CD4-positive, alpha-beta T cell (primary cell): ENCODE measurements around the gene SLC13A4. TPM values are rescaled to one million over a fixed set of nuclear protein-coding genes. Genes with fewer than 3 reads are reported as not detected.

Source experiments
- ATAC-seq: fragments of 200-7000 bp; cut with Tn5 transposase; one replicate; pipeline ENCODE4 v1.10.0; 2022; ENCODE audit warnings: mild to moderate bottlenecking; ENCODE audit not compliant: poor library complexity
- CTCF ChIA-PET: fragments of 350-600 bp; sonication (Branson Sonifier 250); formaldehyde crosslinking; loops from one replicate; lab custom pipeline; 2021; ENCODE audit warnings: antibody characterized with exemption, inconsistent platforms; lab: Charles Lee
- POLR2A ChIA-PET: fragments of 350-600 bp; sonication (Branson Sonifier 250); formaldehyde crosslinking; loops from one replicate; lab custom pipeline; 2021; ENCODE audit warnings: antibody characterized with exemption, inconsistent platforms; lab: Charles Lee
- DNase-seq, 14 experiments: peaks; one replicate each; pipeline ENCODE4 v3.0.0-alpha.2; 2013 to 2020; ENCODE audit warnings: mixed read lengths in 2 of 14
- H3K27ac ChIP-seq, 2 donors: one replicate each; pipeline versions ENCODE4 v1.5.1 to v1.7.0; 2013; ENCODE audit warnings: low read length in 2 of 2, low read depth in 1 of 2, mild to moderate bottlenecking in 1 of 2
- H3K27me3 ChIP-seq, 2 experiments: 1 replicate in 1 of 2; 2 replicates in 1 of 2; pipeline versions ENCODE4 v1.6.1 to v1.7.0; 2013; ENCODE audit warnings: low read length in 2 of 2, control low read depth in 1 of 2, mild to moderate bottlenecking in 1 of 2, moderate library complexity in 1 of 2; ENCODE audit not compliant: insufficient read depth in 2 of 2, control insufficient read depth in 1 of 2
- H3K36me3 ChIP-seq: one replicate; pipeline ENCODE4 v1.6.1; 2013; ENCODE audit warnings: low read length, control low read depth; ENCODE audit not compliant: insufficient read depth
- H3K4me1 ChIP-seq: one replicate; pipeline ENCODE4 v1.6.1; 2013; ENCODE audit warnings: low read length, control low read depth; ENCODE audit not compliant: insufficient read depth
- H3K4me3 ChIP-seq: one replicate; pipeline ENCODE4 v1.5.1; 2013; ENCODE audit warnings: mild to moderate bottlenecking, low read length, moderate library complexity
- H3K9me3 ChIP-seq, 2 experiments: 1 replicate in 1 of 2; 2 replicates in 1 of 2; pipeline versions ENCODE4 v1.6.1 to v1.7.0; 2013; ENCODE audit warnings: low read length in 2 of 2, mild to moderate bottlenecking in 2 of 2, control low read depth in 1 of 2, moderate library complexity in 1 of 2; ENCODE audit not compliant: control insufficient read depth in 1 of 2, insufficient read depth in 1 of 2
- H3K27ac Mint-ChIP-seq: one replicate; pipeline ENCODE4 v1.8.0; 2020; ENCODE audit warnings: mixed read lengths
- H3K27me3 Mint-ChIP-seq: one replicate; pipeline ENCODE4 v1.8.0; 2021; ENCODE audit warnings: mixed read lengths
- H3K36me3 Mint-ChIP-seq: one replicate; pipeline ENCODE4 v1.8.0; 2021; ENCODE audit warnings: low read depth, mixed read lengths
- H3K4me1 Mint-ChIP-seq: one replicate; pipeline ENCODE4 v1.8.0; 2021; ENCODE audit warnings: low read depth, mixed read lengths
- H3K4me3 Mint-ChIP-seq: one replicate; pipeline ENCODE4 v1.8.0; 2020; ENCODE audit warnings: mild to moderate bottlenecking, mixed read lengths
- H3K9me3 Mint-ChIP-seq: one replicate; pipeline ENCODE4 v1.8.0; 2020; ENCODE audit warnings: mixed read lengths
- intact Hi-C, 2 experiments: fragments of 100-400 bp; cut with DNase I in 1 of 2; cut with micrococcal nuclease in 1 of 2; formaldehyde crosslinking; loops; one replicate each; pipeline versions ENCODE4 v1.15.1 to v1.9.0; 2023 to 2025; cut with DNase I, micrococcal nuclease
- total RNA-seq, 174 experiments: library from RNA in 2 of 174; stranded (reverse) in 2 of 174; gene quantifications; one replicate each; pipeline ENCODE4 v1.2.3 and lab custom pipeline; 2021 to 2026
- TF ChIP-seq, protein P1 (sequence below): fragments of 200-600 bp; IDR thresholded peaks from one replicate; pipeline ENCODE4 v1.8.0; 2022; ENCODE audit warnings: antibody characterized with exemption, mild to moderate bottlenecking

Gene SLC13A4
- total RNA-seq, 2 experiments from 2014 or later, result not detected

DNA sequence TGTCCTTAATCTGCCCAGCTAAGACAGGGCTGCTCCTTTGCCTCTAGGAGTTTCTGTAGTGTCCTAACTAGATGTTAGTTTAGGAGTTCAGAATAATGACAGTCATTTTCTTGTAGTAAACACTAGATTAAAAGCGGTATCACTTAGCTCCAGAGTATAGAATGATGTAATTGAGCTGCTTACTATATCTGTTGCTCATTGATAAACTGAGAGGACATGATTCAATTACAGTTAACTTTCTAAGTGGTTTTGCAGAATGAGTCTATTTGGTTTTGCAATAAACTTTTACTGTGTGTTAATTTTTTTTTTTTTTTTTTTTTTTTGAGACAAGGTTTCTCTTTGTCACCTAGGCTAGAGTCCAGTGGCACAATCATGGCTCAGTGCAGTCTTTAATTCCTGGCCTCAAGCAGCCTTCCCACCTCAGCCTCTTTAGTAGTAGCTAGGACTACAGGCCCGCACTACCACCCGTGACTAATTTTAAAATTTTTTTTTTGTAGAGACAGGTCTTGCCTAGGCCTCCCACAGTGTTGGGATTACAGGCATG is 63.9 kb downstream of the SLC13A4 start:
- H3K4me3 ChIP-seq, result no peak overlapping the region
- Mint-ChIP-seq H3K36me3 (peaks cover 22% of the 10 kb centered on the region), H3K27ac (peak overlapping the region; percentile 82), H3K4me3 (peak overlapping the region; percentile 85), H3K4me1 (peaks cover 64% of the 10 kb centered on the region), H3K27me3 (no peaks in the 10 kb centered on the region), H3K9me3 (no peaks in the 10 kb centered on the region)
- POLR2A ChIA-PET, result no interaction called here
- ATAC-seq (no peak), DNase-seq (no peak)
- H3K36me3 ChIP-seq, result no peaks in the 10 kb centered on the region
- H3K27ac ChIP-seq, result no peak overlapping the region
- no peaks in the 10 kb centered on the region for H3K9me3 ChIP-seq
- no peaks in the 10 kb centered on the region for H3K27me3 ChIP-seq
- TF ChIP-seq, protein P1, sequence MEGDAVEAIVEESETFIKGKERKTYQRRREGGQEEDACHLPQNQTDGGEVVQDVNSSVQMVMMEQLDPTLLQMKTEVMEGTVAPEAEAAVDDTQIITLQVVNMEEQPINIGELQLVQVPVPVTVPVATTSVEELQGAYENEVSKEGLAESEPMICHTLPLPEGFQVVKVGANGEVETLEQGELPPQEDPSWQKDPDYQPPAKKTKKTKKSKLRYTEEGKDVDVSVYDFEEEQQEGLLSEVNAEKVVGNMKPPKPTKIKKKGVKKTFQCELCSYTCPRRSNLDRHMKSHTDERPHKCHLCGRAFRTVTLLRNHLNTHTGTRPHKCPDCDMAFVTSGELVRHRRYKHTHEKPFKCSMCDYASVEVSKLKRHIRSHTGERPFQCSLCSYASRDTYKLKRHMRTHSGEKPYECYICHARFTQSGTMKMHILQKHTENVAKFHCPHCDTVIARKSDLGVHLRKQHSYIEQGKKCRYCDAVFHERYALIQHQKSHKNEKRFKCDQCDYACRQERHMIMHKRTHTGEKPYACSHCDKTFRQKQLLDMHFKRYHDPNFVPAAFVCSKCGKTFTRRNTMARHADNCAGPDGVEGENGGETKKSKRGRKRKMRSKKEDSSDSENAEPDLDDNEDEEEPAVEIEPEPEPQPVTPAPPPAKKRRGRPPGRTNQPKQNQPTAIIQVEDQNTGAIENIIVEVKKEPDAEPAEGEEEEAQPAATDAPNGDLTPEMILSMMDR, result no peak
- H3K4me1 ChIP-seq, result peaks cover 23% of the 10 kb centered on the region
- intact Hi-C loops, result loop anchor here (5.0 to 10.0 kb wide), 5 partner anchors 152 to 1347 kb away; partner anchors contain the start of genes CNOT4 (in 1 of the 2), SLC35B4 (in 1 of the 2) and WDR91 (in 1 of the 2)
- CTCF ChIA-PET, result interaction anchor here (0.7 to 3.2 kb wide), 3 partner anchors 8 to 383 kb away, joined by 4 to 16 read pairs (median 11); no protein-coding TSS in a partner anchor

DNA sequence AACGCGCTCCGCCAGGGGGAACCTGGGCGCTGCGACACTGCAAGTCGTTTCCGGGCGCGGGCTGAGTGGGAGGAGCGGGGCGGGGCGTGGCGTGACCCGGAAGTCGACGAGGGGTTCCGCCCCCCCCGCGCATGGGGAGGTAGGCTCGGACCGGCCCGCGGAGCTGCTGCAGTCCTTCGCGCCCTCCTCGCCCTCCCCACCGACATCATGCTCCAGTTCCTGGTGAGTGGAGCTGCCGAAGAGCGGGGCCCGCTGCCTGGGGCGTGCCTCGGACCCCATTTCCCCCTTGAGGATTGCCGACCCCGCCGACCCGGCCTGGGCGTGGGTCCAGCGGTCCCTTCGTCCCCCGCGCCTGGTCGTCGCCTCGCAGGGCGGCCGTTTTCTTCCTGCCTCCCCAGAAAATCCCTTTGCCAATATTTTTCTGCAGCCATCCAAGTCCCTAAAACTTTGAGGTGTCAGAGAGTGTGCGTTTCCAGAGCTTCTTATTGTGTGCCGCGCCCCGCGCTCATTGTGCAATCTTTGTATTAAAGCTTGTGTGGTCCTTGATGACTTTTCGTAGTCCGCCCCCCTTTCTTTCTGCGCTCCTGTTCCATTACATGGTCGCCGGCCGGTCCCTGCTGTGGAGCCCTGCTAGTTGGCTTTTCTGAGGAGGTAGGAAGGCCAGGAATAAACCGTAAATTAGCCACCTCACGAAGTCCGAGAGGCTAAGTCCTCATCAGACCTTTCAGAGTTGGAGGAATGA is 65.4 kb downstream of the SLC13A4 start, which contains the start of gene STMP1:
Gene STMP1 (plus strand): TSS at position 142 of the 742 bp plus-strand sequence.
- Mint-ChIP-seq H3K36me3 (peaks cover 14% of the 10 kb centered on the region), H3K9me3 (no peaks in the 10 kb centered on the region), H3K4me3 (peak within 1 kb of the TSS; percentile 93), H3K27ac (peak within 1 kb of the TSS; percentile 81), H3K27me3 (no peaks in the 10 kb centered on the region), H3K4me1 (peaks cover 48% of the 10 kb centered on the region)
- Histone ChIP-seq H3K27ac (peak within 1 kb of the TSS; percentile 47 to 53), H3K9me3 (no peaks in the 10 kb centered on the region), H3K36me3 (no peaks in the 10 kb centered on the region), H3K27me3 (no peaks in the 10 kb centered on the region), H3K4me3 (peak within 1 kb of the TSS; percentile 89), H3K4me1 (peaks cover 23% of the 10 kb centered on the region)
- peak; percentile 97 for ATAC-seq
- intact Hi-C loops, result loop anchor here (1.0 to 10.0 kb wide), 8 partner anchors 150 to 1345 kb away; partner anchors contain the start of genes MTPN (in 2 of the 2), BPGM (in 1 of the 2), CNOT4 (in 1 of the 2) and SLC35B4 (in 1 of the 2)
- ChIA-PET CTCF (interaction anchor here (0.8 to 3.2 kb wide), 5 partner anchors 9 to 1346 kb away, joined by 3 to 16 read pairs (median 5); partner anchors contain the start of genes AGBL3 and SLC35B4), POLR2A (interaction anchor here (0.5 to 1.1 kb wide), 8 partner anchors 10 to 514 kb away, joined by 3 to 5 read pairs (median 3); partner anchors contain the start of genes MTPN and TMEM140)
- peak; percentile 93 to 98 (median 96) for DNase-seq
- TF ChIP-seq, protein P1, result no peak

DNA sequence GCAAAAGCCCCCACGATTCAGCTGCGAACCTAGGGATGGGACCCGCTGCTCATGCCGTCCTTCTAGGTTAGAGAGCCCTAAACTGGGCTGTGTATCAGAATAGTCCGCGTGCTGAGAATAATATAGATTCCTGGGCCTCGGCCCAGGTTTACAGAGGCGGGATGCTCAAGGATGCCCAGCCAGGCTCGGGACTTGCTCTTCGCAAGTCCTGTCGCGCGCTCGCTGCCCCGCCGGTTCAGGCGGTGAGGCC is 65.9 kb downstream of the SLC13A4 start:
- H3K4me1 Mint-ChIP-seq, result peaks cover 48% of the 10 kb centered on the region
- H3K27me3 Mint-ChIP-seq, result no peaks in the 10 kb centered on the region
- intact Hi-C loops, result loop anchor here (1.0 to 10.0 kb wide), 8 partner anchors 150 to 1345 kb away; partner anchors contain the start of genes MTPN (in 2 of the 2), BPGM (in 1 of the 2), CNOT4 (in 1 of the 2) and SLC35B4 (in 1 of the 2)
- H3K4me1 ChIP-seq, result peaks cover 23% of the 10 kb centered on the region
- H3K9me3 Mint-ChIP-seq, result no peaks in the 10 kb centered on the region
- H3K27ac Mint-ChIP-seq, result peak overlapping the region; percentile 81
- ChIA-PET POLR2A (interaction anchor here (0.7 to 1.2 kb wide), 5 partner anchors 9 to 333 kb away, joined by 3 to 5 read pairs (median 3); no protein-coding TSS in a partner anchor), CTCF (interaction anchor here (0.9 to 3.2 kb wide), 4 partner anchors 10 to 1345 kb away, joined by 3 to 16 read pairs (median 8); partner anchors contain the start of gene SLC35B4)
- TF ChIP-seq, protein P1, result peak; percentile 80
- peak overlapping the region; percentile 93 for H3K4me3 Mint-ChIP-seq
- DNase-seq (peak in 1 of 14 experiments; percentile 7), ATAC-seq (peak; percentile 22)
- H3K27ac ChIP-seq, result peak overlapping the region in 1 of 2 donors; percentile 53
- no peaks in the 10 kb centered on the region for H3K27me3 ChIP-seq
- H3K36me3 ChIP-seq, result no peaks in the 10 kb centered on the region
- H3K4me3 ChIP-seq, result peak overlapping the region; percentile 89
- peaks cover 14% of the 10 kb centered on the region for H3K36me3 Mint-ChIP-seq
- H3K9me3 ChIP-seq, result no peaks in the 10 kb centered on the region
